ENCODE data around the gene LYRM2. TPM values are rescaled to one million over a fixed set of nuclear protein-coding genes. Genes with fewer than 3 reads are reported as not detected.

Gene LYRM2
- total and polyA plus RNA-seq, 2 of the 8 experiments (the other 6 are each of a cell fraction or from before 2014, with no cell fraction given) = 7.3 to 25.7 TPM

DNA sequence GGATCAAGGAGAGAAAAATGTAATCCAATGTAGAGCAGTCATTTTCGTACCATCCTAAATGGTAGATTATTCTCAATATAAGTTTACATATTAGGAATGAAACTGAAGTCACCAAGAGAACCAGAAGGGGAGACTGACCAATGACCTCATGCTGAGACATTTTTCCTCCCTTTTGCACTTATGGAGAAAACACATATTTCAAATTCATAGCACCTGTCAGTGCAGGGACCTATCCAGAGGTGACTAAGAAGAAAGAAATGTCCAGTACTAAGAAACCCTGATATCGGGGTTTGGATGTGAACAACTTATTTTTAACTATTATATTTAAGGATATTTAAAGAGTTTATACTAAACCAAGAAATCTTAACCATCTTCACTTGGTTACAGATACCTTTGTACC, 16.6 kb upstream of the LYRM2 start (continued):
- TF ChIP-seq, protein P1, sequence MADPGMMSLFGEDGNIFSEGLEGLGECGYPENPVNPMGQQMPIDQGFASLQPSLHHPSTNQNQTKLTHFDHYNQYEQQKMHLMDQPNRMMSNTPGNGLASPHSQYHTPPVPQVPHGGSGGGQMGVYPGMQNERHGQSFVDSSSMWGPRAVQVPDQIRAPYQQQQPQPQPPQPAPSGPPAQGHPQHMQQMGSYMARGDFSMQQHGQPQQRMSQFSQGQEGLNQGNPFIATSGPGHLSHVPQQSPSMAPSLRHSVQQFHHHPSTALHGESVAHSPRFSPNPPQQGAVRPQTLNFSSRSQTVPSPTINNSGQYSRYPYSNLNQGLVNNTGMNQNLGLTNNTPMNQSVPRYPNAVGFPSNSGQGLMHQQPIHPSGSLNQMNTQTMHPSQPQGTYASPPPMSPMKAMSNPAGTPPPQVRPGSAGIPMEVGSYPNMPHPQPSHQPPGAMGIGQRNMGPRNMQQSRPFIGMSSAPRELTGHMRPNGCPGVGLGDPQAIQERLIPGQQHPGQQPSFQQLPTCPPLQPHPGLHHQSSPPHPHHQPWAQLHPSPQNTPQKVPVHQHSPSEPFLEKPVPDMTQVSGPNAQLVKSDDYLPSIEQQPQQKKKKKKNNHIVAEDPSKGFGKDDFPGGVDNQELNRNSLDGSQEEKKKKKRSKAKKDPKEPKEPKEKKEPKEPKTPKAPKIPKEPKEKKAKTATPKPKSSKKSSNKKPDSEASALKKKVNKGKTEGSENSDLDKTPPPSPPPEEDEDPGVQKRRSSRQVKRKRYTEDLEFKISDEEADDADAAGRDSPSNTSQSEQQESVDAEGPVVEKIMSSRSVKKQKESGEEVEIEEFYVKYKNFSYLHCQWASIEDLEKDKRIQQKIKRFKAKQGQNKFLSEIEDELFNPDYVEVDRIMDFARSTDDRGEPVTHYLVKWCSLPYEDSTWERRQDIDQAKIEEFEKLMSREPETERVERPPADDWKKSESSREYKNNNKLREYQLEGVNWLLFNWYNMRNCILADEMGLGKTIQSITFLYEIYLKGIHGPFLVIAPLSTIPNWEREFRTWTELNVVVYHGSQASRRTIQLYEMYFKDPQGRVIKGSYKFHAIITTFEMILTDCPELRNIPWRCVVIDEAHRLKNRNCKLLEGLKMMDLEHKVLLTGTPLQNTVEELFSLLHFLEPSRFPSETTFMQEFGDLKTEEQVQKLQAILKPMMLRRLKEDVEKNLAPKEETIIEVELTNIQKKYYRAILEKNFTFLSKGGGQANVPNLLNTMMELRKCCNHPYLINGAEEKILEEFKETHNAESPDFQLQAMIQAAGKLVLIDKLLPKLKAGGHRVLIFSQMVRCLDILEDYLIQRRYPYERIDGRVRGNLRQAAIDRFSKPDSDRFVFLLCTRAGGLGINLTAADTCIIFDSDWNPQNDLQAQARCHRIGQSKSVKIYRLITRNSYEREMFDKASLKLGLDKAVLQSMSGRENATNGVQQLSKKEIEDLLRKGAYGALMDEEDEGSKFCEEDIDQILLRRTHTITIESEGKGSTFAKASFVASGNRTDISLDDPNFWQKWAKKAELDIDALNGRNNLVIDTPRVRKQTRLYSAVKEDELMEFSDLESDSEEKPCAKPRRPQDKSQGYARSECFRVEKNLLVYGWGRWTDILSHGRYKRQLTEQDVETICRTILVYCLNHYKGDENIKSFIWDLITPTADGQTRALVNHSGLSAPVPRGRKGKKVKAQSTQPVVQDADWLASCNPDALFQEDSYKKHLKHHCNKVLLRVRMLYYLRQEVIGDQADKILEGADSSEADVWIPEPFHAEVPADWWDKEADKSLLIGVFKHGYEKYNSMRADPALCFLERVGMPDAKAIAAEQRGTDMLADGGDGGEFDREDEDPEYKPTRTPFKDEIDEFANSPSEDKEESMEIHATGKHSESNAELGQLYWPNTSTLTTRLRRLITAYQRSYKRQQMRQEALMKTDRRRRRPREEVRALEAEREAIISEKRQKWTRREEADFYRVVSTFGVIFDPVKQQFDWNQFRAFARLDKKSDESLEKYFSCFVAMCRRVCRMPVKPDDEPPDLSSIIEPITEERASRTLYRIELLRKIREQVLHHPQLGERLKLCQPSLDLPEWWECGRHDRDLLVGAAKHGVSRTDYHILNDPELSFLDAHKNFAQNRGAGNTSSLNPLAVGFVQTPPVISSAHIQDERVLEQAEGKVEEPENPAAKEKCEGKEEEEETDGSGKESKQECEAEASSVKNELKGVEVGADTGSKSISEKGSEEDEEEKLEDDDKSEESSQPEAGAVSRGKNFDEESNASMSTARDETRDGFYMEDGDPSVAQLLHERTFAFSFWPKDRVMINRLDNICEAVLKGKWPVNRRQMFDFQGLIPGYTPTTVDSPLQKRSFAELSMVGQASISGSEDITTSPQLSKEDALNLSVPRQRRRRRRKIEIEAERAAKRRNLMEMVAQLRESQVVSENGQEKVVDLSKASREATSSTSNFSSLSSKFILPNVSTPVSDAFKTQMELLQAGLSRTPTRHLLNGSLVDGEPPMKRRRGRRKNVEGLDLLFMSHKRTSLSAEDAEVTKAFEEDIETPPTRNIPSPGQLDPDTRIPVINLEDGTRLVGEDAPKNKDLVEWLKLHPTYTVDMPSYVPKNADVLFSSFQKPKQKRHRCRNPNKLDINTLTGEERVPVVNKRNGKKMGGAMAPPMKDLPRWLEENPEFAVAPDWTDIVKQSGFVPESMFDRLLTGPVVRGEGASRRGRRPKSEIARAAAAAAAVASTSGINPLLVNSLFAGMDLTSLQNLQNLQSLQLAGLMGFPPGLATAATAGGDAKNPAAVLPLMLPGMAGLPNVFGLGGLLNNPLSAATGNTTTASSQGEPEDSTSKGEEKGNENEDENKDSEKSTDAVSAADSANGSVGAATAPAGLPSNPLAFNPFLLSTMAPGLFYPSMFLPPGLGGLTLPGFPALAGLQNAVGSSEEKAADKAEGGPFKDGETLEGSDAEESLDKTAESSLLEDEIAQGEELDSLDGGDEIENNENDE (IDR thresholded peaks at IDR 0.05; ENCODE audit: insufficient replicate concordance, low read length) = no peak
